ENCODE measurements around the gene KIAA0408.

The KIAA0408 gene

DNA sequence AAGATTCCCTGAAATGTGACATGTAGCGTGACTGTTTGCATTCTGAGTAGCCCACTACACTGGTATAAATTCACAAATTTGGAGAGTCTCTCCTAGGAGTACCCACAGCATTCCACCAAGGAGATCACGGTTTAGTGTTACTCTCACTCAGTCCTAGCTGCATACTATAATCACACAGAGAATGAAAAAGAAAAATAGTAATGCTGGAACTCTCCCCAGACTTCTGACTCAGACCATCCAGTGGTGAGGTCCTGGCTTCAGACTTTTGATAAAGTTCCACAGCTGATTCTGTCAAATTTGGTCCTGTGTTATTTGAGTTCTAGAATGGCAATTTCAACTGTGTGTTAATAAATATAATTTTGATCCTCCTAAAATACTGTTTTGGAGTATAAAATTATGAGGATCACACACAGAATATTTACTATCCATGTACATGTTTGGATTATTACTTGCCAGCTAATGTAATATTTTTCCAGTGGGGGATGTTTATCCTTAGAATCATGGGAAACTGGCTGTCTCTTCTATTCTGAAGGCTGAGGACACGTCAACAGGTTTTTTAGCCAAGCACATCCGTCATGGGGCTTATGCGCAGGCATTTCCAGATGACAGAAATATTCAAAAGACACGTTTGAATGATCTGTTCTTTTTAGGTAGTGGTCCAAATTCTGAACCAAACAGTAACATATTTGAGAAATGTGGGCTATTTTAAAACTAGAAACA lies 5.1 kb upstream of the KIAA0408 start:
- no peak for TF ChIP-seq CTCF (IDR thresholded peaks at IDR 0.05; ENCODE audit: borderline replicate concordance, insufficient read depth, low read depth, low read length)
- H3K4me3 ChIP-seq (ENCODE audit: low read depth, low read length) = no peak overlapping the region

- no peak for TF ChIP-seq CTCF (IDR thresholded peaks at IDR 0.05; ENCODE audit: borderline replicate concordance, insufficient read depth, low read depth, low read length)
- H3K4me3 ChIP-seq (ENCODE audit: low read depth, low read length) = no peak overlapping the region
These were observed 3.9 kb upstream of the KIAA0408 start for GRCh38 chr6:127463056-127463455.

- TF ChIP-seq CTCF (IDR thresholded peaks at IDR 0.05; ENCODE audit: borderline replicate concordance, insufficient read depth, low read depth, low read length) = no peak
- no peak overlapping the region for H3K4me3 ChIP-seq (ENCODE audit: low read depth, low read length)
These were observed 3.2 kb upstream of the KIAA0408 start for GRCh38 chr6:127462376-127462775.

GRCh38 chr6:127460465-127460864 lies 1.3 kb upstream of the KIAA0408 start:
- no peak for TF ChIP-seq CTCF (IDR thresholded peaks at IDR 0.05; ENCODE audit: borderline replicate concordance, insufficient read depth, low read depth, low read length)

DNA sequence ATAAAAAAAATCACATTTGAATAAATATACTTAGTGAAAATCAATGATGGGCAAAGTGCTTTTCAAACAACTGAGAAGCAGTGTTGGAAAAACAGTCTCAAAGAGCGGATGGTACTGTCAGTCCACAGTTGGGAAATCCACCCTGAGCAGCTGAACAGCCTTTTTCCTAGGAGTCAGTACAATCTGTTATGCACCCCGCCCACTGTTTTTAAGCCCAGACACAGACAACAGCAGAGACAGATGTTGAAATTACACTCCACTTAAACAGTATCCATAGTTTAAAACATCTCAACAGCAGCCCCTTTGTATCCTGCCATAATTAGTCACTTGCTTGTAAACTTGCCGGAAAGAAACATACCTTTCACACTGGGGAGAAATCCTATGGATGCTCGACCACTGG lies 372 bp downstream of the KIAA0408 start:
- no peak for TF ChIP-seq CTCF (IDR thresholded peaks at IDR 0.05; ENCODE audit: borderline replicate concordance, insufficient read depth, low read depth, low read length)
- H3K4me3 ChIP-seq (ENCODE audit: low read depth, low read length) = no peak overlapping the region

More at GRCh38 chr6:127460465-127460864, 1.3 kb upstream of the KIAA0408 start:
- H3K4me3 ChIP-seq (ENCODE audit: low read depth, low read length) = no peak overlapping the region

DNA sequence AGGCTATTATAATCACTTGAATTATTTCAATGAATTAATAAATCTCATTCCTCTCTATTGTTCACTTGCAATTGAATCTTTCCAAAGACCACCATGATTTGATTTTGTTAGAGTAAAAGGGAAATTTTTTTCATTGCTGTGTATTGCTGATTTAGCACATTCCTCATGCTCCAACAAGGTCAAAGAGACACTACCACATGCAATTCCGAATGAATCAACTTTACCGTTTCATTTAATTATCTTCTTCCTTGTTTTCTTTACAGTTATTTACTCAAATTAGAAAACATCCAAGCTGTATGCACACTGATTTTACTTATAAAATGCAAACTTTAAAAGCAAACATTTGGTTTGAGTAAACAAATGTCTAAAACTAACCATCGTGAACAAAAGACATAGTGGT lies 967 bp downstream of the KIAA0408 start:
- no peak overlapping the region for H3K4me3 ChIP-seq (ENCODE audit: low read depth, low read length)
- TF ChIP-seq CTCF (IDR thresholded peaks at IDR 0.05; ENCODE audit: borderline replicate concordance, insufficient read depth, low read depth, low read length) = no peak

DNA sequence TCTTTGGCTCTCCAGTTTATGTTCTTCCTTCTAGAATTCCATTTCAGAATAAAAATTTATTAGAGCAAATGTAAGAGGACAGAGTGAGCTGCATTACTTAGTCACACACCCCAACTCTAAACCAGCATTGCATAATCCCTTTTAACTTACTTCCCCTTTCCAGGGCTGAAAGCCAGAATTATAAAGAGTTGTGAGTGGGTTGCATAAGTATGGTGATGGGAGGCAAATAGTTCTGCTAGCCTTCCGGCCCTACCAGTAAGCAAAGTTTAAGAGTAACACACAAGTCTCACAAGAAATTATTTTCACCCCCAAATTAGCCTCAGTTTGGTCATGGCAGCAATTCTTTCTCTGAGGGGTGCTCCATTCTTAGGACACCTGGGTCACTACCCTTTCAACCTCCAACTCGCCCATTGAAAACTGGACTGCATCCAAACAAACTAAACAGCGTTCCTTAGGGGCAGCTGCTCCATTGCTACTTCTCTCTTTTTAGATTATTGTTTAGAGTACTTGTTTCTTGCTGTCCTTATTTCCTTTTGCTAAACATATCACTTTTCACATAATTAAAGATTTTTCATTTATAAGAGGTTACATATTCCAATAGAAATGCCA lies 1.6 kb downstream of the KIAA0408 start:
- no peak for TF ChIP-seq CTCF (IDR thresholded peaks at IDR 0.05; ENCODE audit: borderline replicate concordance, insufficient read depth, low read depth, low read length)
- no peak overlapping the region for H3K4me3 ChIP-seq (ENCODE audit: low read depth, low read length)
